Mucosa of rectum (tissue), 2 donors: ENCODE data around the gene SLC49A3.

Experiments used
- H3K27ac ChIP-seq, 2 donors: one replicate each; pipeline ENCODE4 v1.7.0; 2013; ENCODE audit warnings: inconsistent platforms in 2 of 2, low read depth in 2 of 2, low read length in 2 of 2
- H3K27me3 ChIP-seq, 2 donors: one replicate each; pipeline ENCODE4 v1.7.0; 2013; ENCODE audit warnings: low read length in 2 of 2; ENCODE audit not compliant: control insufficient read depth in 2 of 2, insufficient read depth in 2 of 2
- H3K36me3 ChIP-seq, 2 donors: one replicate each; pipeline ENCODE4 v1.7.0; 2013; ENCODE audit warnings: low read length in 2 of 2; ENCODE audit not compliant: control insufficient read depth in 2 of 2, insufficient read depth in 2 of 2
- H3K4me1 ChIP-seq, 2 donors: one replicate each; pipeline ENCODE4 v1.7.0; 2013; ENCODE audit warnings: low read length in 2 of 2, mild to moderate bottlenecking in 1 of 2; ENCODE audit not compliant: control insufficient read depth in 2 of 2, insufficient read depth in 2 of 2
- H3K4me3 ChIP-seq, 2 donors: one replicate each; pipeline ENCODE4 v1.7.0; 2013; ENCODE audit warnings: low read length in 2 of 2
- H3K9ac ChIP-seq, 2 donors: one replicate each; pipeline ENCODE4 v1.7.0; 2013; ENCODE audit warnings: low read length in 2 of 2, low read depth in 1 of 2, mild to moderate bottlenecking in 1 of 2
- H3K9me3 ChIP-seq, 2 donors: one replicate each; pipeline ENCODE4 v1.7.0; 2013; ENCODE audit warnings: low read length in 2 of 2; ENCODE audit not compliant: control insufficient read depth in 2 of 2
- donor health status: healthy.
- donor health status: Normal muscosa, but diverticular disease.

The SLC49A3 gene

DNA sequence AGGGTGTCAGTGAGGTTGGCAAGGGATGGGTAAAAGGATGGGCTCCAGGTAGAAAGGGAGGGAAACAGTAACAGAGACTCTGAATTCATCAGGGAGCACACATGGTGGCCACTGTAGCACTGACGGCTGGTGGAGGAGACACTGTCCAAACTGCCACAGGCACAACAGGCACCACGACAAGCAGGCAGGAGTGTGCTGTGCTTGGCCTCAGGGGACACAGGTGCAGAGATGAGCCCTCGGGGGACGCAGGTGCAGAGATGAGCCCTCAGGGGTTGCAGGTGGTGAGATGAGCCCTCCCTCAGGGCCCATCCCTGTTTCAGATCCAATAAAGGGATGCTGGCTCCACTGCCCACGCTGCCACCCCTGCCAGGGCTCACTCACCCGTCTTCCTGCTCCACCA lies 56.0 kb downstream of the SLC49A3 start:
- H3K27ac ChIP-seq: no peak overlapping the region
- no peaks in the 10 kb centered on the region for H3K27me3 ChIP-seq
- no peaks in the 10 kb centered on the region for H3K36me3 ChIP-seq
- no peak overlapping the region for H3K9ac ChIP-seq
- no peaks in the 10 kb centered on the region for H3K9me3 ChIP-seq
- H3K4me1 ChIP-seq: no peaks in the 10 kb centered on the region
- H3K4me3 ChIP-seq: no peak overlapping the region

- no peaks in the 10 kb centered on the region for H3K9me3 ChIP-seq
- no peak overlapping the region for H3K4me3 ChIP-seq
- H3K27me3 ChIP-seq: no peaks in the 10 kb centered on the region
- H3K9ac ChIP-seq: no peak overlapping the region
- H3K36me3 ChIP-seq: no peaks in the 10 kb centered on the region
- no peaks in the 10 kb centered on the region for H3K4me1 ChIP-seq
- no peak overlapping the region for H3K27ac ChIP-seq
Observed at GRCh38 chr4:632196-632790, 56.7 kb downstream of the SLC49A3 start.
